ENCODE measurements around the gene PDGFA.

- no peak for TF ChIP-seq CTCF (IDR thresholded peaks at IDR 0.05)
- TF ChIP-seq POLR2AphosphoS5 (IDR thresholded peaks at IDR 0.05; ENCODE audit: insufficient read depth in 1 of 2, low read depth in 1 of 2) = no peak
Measured at GRCh38 chr7:505171-505570, 14.5 kb downstream of the PDGFA start.
